HepG2 (cell line): ENCODE measurements around the gene TMCO6. TPM values are rescaled to one million over a fixed set of nuclear protein-coding genes. Genes with fewer than 3 reads are reported as not detected.
A peak's percentile ranks its signal among the peaks of the same experiment; 100 is the strongest.

ENCODE experiments used
- BORCS8-MEF2B ChIP-seq: sonication (generic); formaldehyde crosslinking; IDR thresholded peaks from 2 replicates; pipeline ENCODE4 v1.8.0; 2022; ENCODE audit warnings: mild to moderate bottlenecking, missing genetic modification reagents
- ELK4 ChIP-seq: sonication (generic); formaldehyde crosslinking; IDR thresholded peaks from 2 replicates; pipeline ENCODE4 v1.9.0; 2021; ENCODE audit warnings: missing genetic modification reagents, borderline replicate concordance
- ERF ChIP-seq: IDR thresholded peaks from 2 replicates; pipeline ENCODE4 v1.6.1; 2018; ENCODE audit warnings: missing biosample characterization, missing genetic modification reagents
- GABPB1 ChIP-seq: IDR thresholded peaks from 2 replicates; pipeline ENCODE4 v1.6.1; 2016; ENCODE audit warnings: mild to moderate bottlenecking, missing genetic modification reagents, moderate library complexity, missing compliant biosample characterization
- HOXA3 ChIP-seq: sonication (generic); formaldehyde crosslinking; IDR thresholded peaks from 2 replicates; pipeline ENCODE4 v1.5.0; 2020; ENCODE audit warnings: missing genetic modification reagents
- KAT7 ChIP-seq: IDR thresholded peaks from 2 replicates; pipeline ENCODE4 v1.6.1; 2018; ENCODE audit warnings: borderline replicate concordance, missing compliant biosample characterization
- KLF16 ChIP-seq, 2 experiments: sonication (generic) in 1 of 2; formaldehyde crosslinking in 1 of 2; IDR thresholded peaks; 2 replicates each; pipeline versions ENCODE4 v1.6.1 to v1.8.0; 2016 to 2023; ENCODE audit warnings: missing genetic modification reagents in 2 of 2, missing compliant biosample characterization in 1 of 2
- KLF6 ChIP-seq: IDR thresholded peaks from 2 replicates; pipeline ENCODE4 v1.8.0; 2016; ENCODE audit warnings: missing biosample characterization, missing genetic modification reagents
- NR0B2 ChIP-seq: sonication (generic); formaldehyde crosslinking; IDR thresholded peaks from 2 replicates; pipeline ENCODE4 v1.4.0; 2020; ENCODE audit warnings: mild to moderate bottlenecking, missing genetic modification reagents
- RAD21 ChIP-seq: fragments of 450-650 bp; formaldehyde crosslinking; IDR thresholded peaks from 2 replicates; pipeline ENCODE4 v1.5.0; 2020; ENCODE audit warnings: mild to moderate bottlenecking
- SMYD3 ChIP-seq: sonication (generic); formaldehyde crosslinking; IDR thresholded peaks from 2 replicates; pipeline ENCODE4 v1.8.1; 2023; ENCODE audit warnings: mild to moderate bottlenecking, missing genetic modification reagents
- SRSF1 ChIP-seq: fragments of 200-400 bp; formaldehyde crosslinking; optimal IDR thresholded peaks from 2 replicates; pipeline ENCODE3; 2017; ENCODE audit warnings: mild to moderate bottlenecking, low read depth, low read length, moderate library complexity
- TSC22D2 ChIP-seq: sonication (generic); formaldehyde crosslinking; IDR thresholded peaks from 2 replicates; pipeline ENCODE4 v1.5.1; 2020; ENCODE audit warnings: missing genetic modification reagents, mild to moderate bottlenecking, borderline replicate concordance
- ZFP62 ChIP-seq: sonication (generic); formaldehyde crosslinking; IDR thresholded peaks from 2 replicates; pipeline ENCODE4 v1.4.0; 2020; ENCODE audit warnings: missing genetic modification reagents
- ZGPAT ChIP-seq: IDR thresholded peaks from 2 replicates; pipeline ENCODE4 v1.6.1; 2016; ENCODE audit warnings: mild to moderate bottlenecking
- ZHX2 ChIP-seq, 2 experiments: sonication (generic) in 1 of 2; formaldehyde crosslinking in 1 of 2; IDR thresholded peaks; 2 replicates each; pipeline versions ENCODE4 v1.6.1 to v1.9.0; 2014 to 2022; ENCODE audit warnings: antibody characterized with exemption in 1 of 2, borderline replicate concordance in 1 of 2, inconsistent platforms in 1 of 2, low read depth in 1 of 2, missing genetic modification reagents in 1 of 2
- ZNF260 ChIP-seq: sonication (generic); formaldehyde crosslinking; IDR thresholded peaks from 2 replicates; pipeline ENCODE4 v1.4.0; 2020; ENCODE audit warnings: missing genetic modification reagents, low read depth, mild to moderate bottlenecking, borderline replicate concordance
- ZNF543 ChIP-seq: sonication (generic); formaldehyde crosslinking; IDR thresholded peaks from 2 replicates; pipeline ENCODE4 v1.4.0; 2020; ENCODE audit warnings: mild to moderate bottlenecking, missing genetic modification reagents
- ZNF782 ChIP-seq: sonication (generic); formaldehyde crosslinking; IDR thresholded peaks from 2 replicates; pipeline ENCODE4 v1.4.0; 2020; ENCODE audit warnings: missing genetic modification reagents, mild to moderate bottlenecking, borderline replicate concordance
- ZSCAN31 ChIP-seq: sonication (generic); formaldehyde crosslinking; IDR thresholded peaks from 2 replicates; pipeline ENCODE4 v1.5.0; 2020; ENCODE audit warnings: low read depth, mild to moderate bottlenecking, missing genetic modification reagents
- polyA plus RNA-seq, 8 experiments: library from polyadenylated mRNA; depleted of rRNA in 3 of 8; stranded (reverse) in 7 of 8; unstranded in 1 of 8; fragments of >200 nt; fragmentation: Illumina TruSeq in 4 of 8; extraction: Trizol in 4 of 8; gene quantifications; 2 replicates each; pipeline versions ENCODE4 v1.2.1 to v1.2.3, GENCODE V29; 2011 to 2016; ENCODE audit warnings: low read depth in 4 of 8, missing spikeins in 1 of 8, mixed read lengths in 1 of 8; ENCODE audit not compliant: insufficient read depth in 1 of 8
- total RNA-seq, 5 experiments: library from RNA; depleted of rRNA; stranded (reverse); fragments of >200 nt; fragmentation: Illumina TruSeq; extraction: Trizol; gene quantifications; 2 replicates each; pipeline ENCODE4 v1.2.3, GENCODE V29; 2016; ENCODE audit warnings: low read depth in 1 of 5

Gene TMCO6
- total and polyA plus RNA-seq, 2 of the 13 experiments (the other 11 are each of a cell fraction or from before 2014, with no cell fraction given), result 16.6 to 28.2 TPM

- TF ChIP-seq ZGPAT (peak; percentile 62; the same call in 1 of the 2 replicates), GABPB1 (peak; percentile 98), TSC22D2 (CRISPR knock-in tag) (peak; percentile 68; the same call in 1 of the 2 replicates), ZNF543 (peak; percentile 61; the same call in 1 of the 2 replicates), SMYD3 (CRISPR knock-in tag) (peak; percentile 31; the same call in 1 of the 2 replicates), NR0B2 (CRISPR knock-in tag) (peak; percentile 71; the same call in 1 of the 2 replicates), SRSF1 (peak; percentile 82), ZSCAN31 (CRISPR knock-in tag) (peak; percentile 59), ZHX2 (IDR thresholded peaks at IDR 0.05; ENCODE audit: low read depth) (peak; percentile 43; the same call in 1 of the 2 replicates), ZHX2 (CRISPR knock-in tag; IDR thresholded peaks at IDR 0.05; ENCODE audit: borderline replicate concordance) (no peak), RAD21 (CRISPR knock-in tag) (peak; percentile 55), BORCS8-MEF2B (CRISPR knock-in tag) (peak; percentile 76), ZFP62 (no peak), ZNF260 (CRISPR knock-in tag) (no peak), KAT7 (CRISPR knock-in tag) (0 out of 2 replicates have a peak, but pooled peaks have one; percentile 34), KLF16 (CRISPR knock-in tag; IDR thresholded peaks at IDR 0.05) (peak in 1 of 2 experiments; percentile 97; a peak in 2 of 4 replicates), ZNF782 (CRISPR knock-in tag) (peak; percentile 65), HOXA3 (CRISPR knock-in tag) (peak; percentile 52; the same call in 1 of the 2 replicates), ERF (CRISPR knock-in tag) (peak; percentile 82; the same call in 1 of the 2 replicates), ELK4 (0 out of 2 replicates have a peak, but pooled peaks have one; percentile 33), KLF6 (CRISPR knock-in tag) (peak; percentile 58; the same call in 1 of the 2 replicates)
Observed at GRCh38 chr5:140664359-140665119, 25.3 kb downstream of the TMCO6 start, which contains the start of gene WDR55 (continued).
